Stimulated activated CD4-positive, alpha-beta T cell treated with anti-CD3 and anti-CD28 coated beads, Interleukin-2, amount 100 ng/mL, for 48 hours (primary cell): Measurements from ENCODE around the gene ANAPC13.

Experiments used
- DNase-seq, 2 donors: peaks; one replicate each; pipeline ENCODE4 v3.0.0-alpha.2; 2020

The ANAPC13 gene

GRCh38 chr3:134485718-134486576 is at the start of gene ANAPC13, which contains the start of gene CEP63:
TSS of gene ANAPC13 (minus strand) at chr3:134485985. CDS start at chr3:134482904, 3,081 bp downstream.
TSS of gene CEP63 (plus strand) at chr3:134486057. CDS start at chr3:134495321, 9,264 bp downstream.
- DNase-seq = peak; percentile 81 to 83

- no peak for DNase-seq
These were observed 49.6 kb upstream of the ANAPC13 start for GRCh38 chr3:134535186-134535970.

GRCh38 chr3:134533493-134533892 is 47.7 kb upstream of the ANAPC13 start:
- no peak for DNase-seq

GRCh38 chr3:134527538-134528186 is 41.9 kb upstream of the ANAPC13 start:
- DNase-seq = no peak

- DNase-seq = peak in 1 of 2 donors; percentile 1
These were observed 41.3 kb upstream of the ANAPC13 start for GRCh38 chr3:134527037-134527436.

GRCh38 chr3:134526319-134526718 is 40.5 kb upstream of the ANAPC13 start:
- DNase-seq = no peak

- no peak for DNase-seq
These were observed 39.5 kb upstream of the ANAPC13 start for GRCh38 chr3:134525293-134525692.

- no peak for DNase-seq
These were observed 36.8 kb upstream of the ANAPC13 start for GRCh38 chr3:134522541-134522940.

GRCh38 chr3:134517791-134518190 is 32.0 kb upstream of the ANAPC13 start:
- no peak for DNase-seq

GRCh38 chr3:134516905-134517304 is 31.1 kb upstream of the ANAPC13 start:
- DNase-seq = no peak

- no peak for DNase-seq
These were observed 25.7 kb upstream of the ANAPC13 start for GRCh38 chr3:134511500-134511899.

GRCh38 chr3:134505485-134505884 is 19.7 kb upstream of the ANAPC13 start:
- no peak for DNase-seq

GRCh38 chr3:134504132-134504531 is 18.3 kb upstream of the ANAPC13 start:
- no peak for DNase-seq

GRCh38 chr3:134503266-134503665 is 17.5 kb upstream of the ANAPC13 start:
- DNase-seq = no peak

- no peak for DNase-seq
These were observed 10.8 kb upstream of the ANAPC13 start for GRCh38 chr3:134496471-134497071.

GRCh38 chr3:134495980-134496379 is 10.2 kb upstream of the ANAPC13 start:
- no peak for DNase-seq

- DNase-seq = no peak
These were observed 8.7 kb upstream of the ANAPC13 start for GRCh38 chr3:134494495-134494894.

- no peak for DNase-seq
These were observed 1.6 kb upstream of the ANAPC13 start for GRCh38 chr3:134487406-134487805.

GRCh38 chr3:134486577-134487041 is 824 bp upstream of the ANAPC13 start:
- DNase-seq = peak in 1 of 2 donors; percentile 15

GRCh38 chr3:134485075-134485717 is 589 bp downstream of the ANAPC13 start:
- DNase-seq = peak in 1 of 2 donors; percentile 13

- DNase-seq = no peak
These were observed 2.4 kb downstream of the ANAPC13 start for GRCh38 chr3:134483195-134483900.
